GM12873 (cell line): Measurements from ENCODE around the gene SUGP1.

ENCODE experiments used
- CTCF ChIP-seq: IDR thresholded peaks from 2 replicates; pipeline ENCODE4 v1.5.1; 2012; ENCODE audit warnings: low read depth, mild to moderate bottlenecking, moderate library complexity, low read length, control low read depth; ENCODE audit not compliant: insufficient read depth; ENCODE audit errors: missing control alignments

SUGP1 gene

GRCh38 chr19:19327672-19328071 is 7.4 kb upstream of the SUGP1 start:
- no peak for TF ChIP-seq CTCF

GRCh38 chr19:19324059-19324770 is 3.9 kb upstream of the SUGP1 start:
- TF ChIP-seq CTCF = no peak

GRCh38 chr19:19321141-19321577 is 850 bp upstream of the SUGP1 start:
- no peak for TF ChIP-seq CTCF

GRCh38 chr19:19319732-19320360 is 463 bp downstream of the SUGP1 start:
- TF ChIP-seq CTCF = no peak

GRCh38 chr19:19316082-19316481 is 4.2 kb downstream of the SUGP1 start:
- no peak for TF ChIP-seq CTCF

- TF ChIP-seq CTCF = no peak
Measured at GRCh38 chr19:19315444-19315843, 4.9 kb downstream of the SUGP1 start.

GRCh38 chr19:19308373-19308772 is 11.9 kb downstream of the SUGP1 start:
- TF ChIP-seq CTCF = no peak
